ENCODE data around the gene PTGES3L.
A peak's percentile ranks its signal among the peaks of the same experiment; 100 is the strongest.
"Not testable (repeated sequence)": the region's sequence is repeated elsewhere in the genome, so short reads cannot be mapped to it uniquely, and the experiment has no call there.

Gene PTGES3L

DNA sequence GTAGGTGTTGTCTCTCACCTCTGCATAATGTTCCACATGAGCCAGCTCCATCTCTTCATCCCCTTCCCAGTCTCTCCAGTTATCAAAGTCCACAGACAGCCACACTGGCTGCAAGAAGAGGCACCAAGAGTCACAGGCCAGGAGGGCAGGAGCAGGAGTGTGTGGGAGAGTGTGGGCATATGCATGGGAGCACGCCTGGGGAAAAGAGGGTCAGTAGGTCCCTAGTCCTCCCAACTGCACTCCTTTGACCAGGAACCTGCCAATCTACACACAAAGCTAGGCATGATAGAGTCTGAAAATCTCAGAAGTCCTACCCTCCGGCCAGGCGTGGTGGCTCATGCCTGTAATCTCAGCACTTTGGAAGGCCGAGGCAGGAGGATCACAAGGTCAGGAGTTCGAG lies 8.3 kb downstream of the PTGES3L start:
- no peaks in the 10 kb centered on the region for H3K9me3 Mint-ChIP-seq (ENCODE audit: low read depth)
- H3K36me3 Mint-ChIP-seq: no peaks in the 10 kb centered on the region
- H3K27ac Mint-ChIP-seq: no peak overlapping the region
- H3K4me3 Mint-ChIP-seq: no peak overlapping the region
- no peaks in the 10 kb centered on the region for H3K27me3 Mint-ChIP-seq
- no peaks in the 10 kb centered on the region for H3K4me1 Mint-ChIP-seq (ENCODE audit: low read depth)

DNA sequence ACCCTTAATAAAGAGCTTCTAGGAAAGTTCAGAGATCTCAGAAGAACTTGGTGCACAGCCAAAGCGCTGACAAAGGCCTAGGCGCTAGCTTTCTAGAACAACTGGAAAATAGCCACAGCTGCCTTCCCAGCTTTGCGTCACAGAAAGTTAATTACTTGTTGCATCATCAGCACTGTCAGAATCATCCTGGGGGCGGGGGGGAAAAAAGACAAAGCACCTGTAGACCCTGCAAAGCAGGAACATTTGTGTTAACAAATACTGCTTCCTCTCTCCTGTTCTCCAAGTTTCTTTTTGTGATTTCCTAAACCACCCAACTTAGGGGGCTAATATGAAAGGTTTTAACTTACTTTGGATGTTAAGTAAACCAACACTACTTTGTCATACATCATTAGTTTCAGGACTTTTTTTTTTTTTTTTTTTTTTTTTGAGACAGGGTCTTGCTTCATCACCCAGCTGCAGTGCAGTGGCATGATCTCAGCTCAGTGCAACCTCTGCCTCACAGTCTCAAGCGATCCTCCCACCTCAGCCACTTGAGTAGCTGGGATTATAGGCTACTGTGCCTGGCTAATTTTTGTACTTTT lies 10.8 kb downstream of the PTGES3L start:
- Mint-ChIP-seq H3K9me3 (ENCODE audit: low read depth) (no peaks in the 10 kb centered on the region), H3K4me1 (ENCODE audit: low read depth) (peaks cover 7% of the 10 kb centered on the region), H3K36me3 (peaks cover 4% of the 10 kb centered on the region), H3K4me3 (no peak overlapping the region), H3K27ac (no peak overlapping the region), H3K27me3 (no peaks in the 10 kb centered on the region)

DNA sequence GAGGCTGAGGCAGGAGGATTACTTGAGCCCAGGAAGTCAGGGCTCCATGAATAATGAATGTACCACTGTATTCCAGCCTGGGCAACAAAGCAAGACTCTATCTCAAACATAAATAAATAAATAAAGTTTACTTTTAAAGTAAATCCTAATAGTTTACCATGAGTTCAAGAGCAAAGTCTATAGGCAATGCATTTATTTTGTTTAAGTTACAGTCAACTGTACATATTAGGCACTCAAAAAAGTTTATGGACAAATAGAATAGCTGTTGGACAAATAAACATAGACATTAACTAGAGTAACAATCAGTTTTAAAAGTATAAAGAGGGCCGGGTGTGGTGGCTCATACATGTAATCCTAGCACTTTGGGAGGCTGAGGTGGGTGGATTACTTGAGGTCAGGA lies 12.0 kb downstream of the PTGES3L start:
- Mint-ChIP-seq H3K4me1 (ENCODE audit: low read depth) (peaks cover 15% of the 10 kb centered on the region), H3K9me3 (ENCODE audit: low read depth) (no peaks in the 10 kb centered on the region), H3K4me3 (no peak overlapping the region), H3K27ac (no peak overlapping the region), H3K36me3 (peaks cover 8% of the 10 kb centered on the region), H3K27me3 (no peaks in the 10 kb centered on the region)

DNA sequence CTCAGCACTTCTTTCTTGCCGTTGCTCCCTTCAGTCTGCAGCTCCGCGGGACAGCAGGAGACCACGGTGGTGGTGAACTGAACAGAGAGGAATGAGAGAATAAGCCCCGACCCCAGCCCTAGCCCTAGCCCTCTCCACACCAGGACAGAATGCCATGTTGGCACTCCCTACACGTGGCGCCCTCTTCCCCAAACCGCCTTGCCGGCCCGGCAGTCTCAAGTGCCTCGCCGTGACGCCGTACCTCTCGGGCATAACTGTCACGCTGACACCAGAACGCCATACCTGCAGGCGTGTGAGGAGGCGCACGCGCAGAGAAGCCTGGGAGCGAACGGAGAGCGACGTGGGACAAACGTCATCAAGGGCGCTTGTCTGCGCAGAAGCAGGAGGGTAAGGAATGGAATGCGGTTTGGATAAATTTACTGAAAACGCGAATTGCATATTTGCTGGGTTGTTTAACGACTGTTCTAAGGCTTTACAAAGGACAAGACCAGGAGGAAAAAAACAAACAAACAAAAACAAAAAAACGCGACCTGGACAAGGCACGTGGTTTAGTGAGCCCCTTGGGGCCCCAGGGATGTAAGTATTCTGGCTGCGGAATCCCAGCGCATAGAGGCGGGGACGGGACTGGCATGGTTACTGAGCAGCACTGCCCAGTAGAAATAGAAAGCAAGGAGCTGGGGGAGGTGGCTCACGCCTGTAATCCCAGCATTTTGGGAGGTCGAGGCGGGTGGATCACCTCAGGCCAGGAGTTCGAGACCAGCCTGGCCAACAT lies 15.5 kb downstream of the PTGES3L start, which contains the start of gene AARSD1:
Gene AARSD1, minus strand, starts transcription at position 294 of the 772 bp plus-strand sequence. Its CDS starts 14 bp downstream, at position 280.
- Mint-ChIP-seq H3K36me3 (peaks cover 11% of the 10 kb centered on the region), H3K4me1 (ENCODE audit: low read depth) (peaks cover 20% of the 10 kb centered on the region), H3K27ac (peak within 1 kb of the TSS; percentile 94), H3K4me3 (peak within 1 kb of the TSS; percentile 96), H3K9me3 (ENCODE audit: low read depth) (no peaks in the 10 kb centered on the region), H3K27me3 (no peaks in the 10 kb centered on the region)

GRCh38 chr17:42953669-42954068 lies 26.2 kb downstream of the PTGES3L start:
- Mint-ChIP-seq H3K9me3 (ENCODE audit: low read depth) (no peaks in the 10 kb centered on the region), H3K27ac (no peak overlapping the region), H3K27me3 (no peaks in the 10 kb centered on the region), H3K4me1 (ENCODE audit: low read depth) (no peaks in the 10 kb centered on the region), H3K36me3 (peaks cover 5% of the 10 kb centered on the region), H3K4me3 (no peak overlapping the region)

DNA sequence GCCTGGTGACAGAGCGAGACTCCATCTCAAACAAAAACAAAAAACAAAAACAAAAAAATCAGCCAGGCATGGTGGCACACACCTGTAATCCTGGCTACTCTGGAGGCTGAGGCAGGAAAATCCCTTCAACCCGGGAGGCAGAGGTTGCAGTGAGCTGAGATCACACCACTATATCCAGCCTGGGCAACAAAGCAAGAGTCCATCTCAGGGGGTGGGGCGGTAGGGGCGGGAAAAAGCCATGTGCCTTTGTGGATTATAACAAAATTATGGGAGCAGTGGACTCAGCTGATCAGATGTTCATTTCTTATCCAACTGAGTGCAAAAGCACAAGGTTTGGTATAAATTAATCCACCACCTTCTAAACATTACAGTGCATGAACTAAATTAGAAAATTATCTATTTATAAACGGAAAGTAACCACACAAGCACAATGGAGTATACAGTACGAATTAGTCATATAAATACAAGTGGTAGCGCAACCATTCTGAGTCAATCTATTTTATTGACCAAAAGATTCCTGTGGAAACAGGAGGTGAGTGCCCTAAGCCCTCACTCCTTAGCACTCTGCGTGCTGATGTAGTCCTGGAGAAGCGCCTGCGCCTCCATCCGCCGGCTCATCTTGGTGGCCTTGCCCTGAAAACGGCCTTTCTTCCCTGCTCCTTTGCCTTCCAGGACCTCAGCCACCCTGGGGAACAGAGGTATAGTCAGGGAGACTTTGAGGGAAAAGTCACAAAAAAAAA lies 29.7 kb downstream of the PTGES3L start:
- Mint-ChIP-seq H3K27ac (no peak overlapping the region), H3K4me1 (ENCODE audit: low read depth) (no peaks in the 10 kb centered on the region), H3K4me3 (no peak overlapping the region), H3K27me3 (no peaks in the 10 kb centered on the region), H3K36me3 (peaks cover 9% of the 10 kb centered on the region), H3K9me3 (ENCODE audit: low read depth) (no peaks in the 10 kb centered on the region)

DNA sequence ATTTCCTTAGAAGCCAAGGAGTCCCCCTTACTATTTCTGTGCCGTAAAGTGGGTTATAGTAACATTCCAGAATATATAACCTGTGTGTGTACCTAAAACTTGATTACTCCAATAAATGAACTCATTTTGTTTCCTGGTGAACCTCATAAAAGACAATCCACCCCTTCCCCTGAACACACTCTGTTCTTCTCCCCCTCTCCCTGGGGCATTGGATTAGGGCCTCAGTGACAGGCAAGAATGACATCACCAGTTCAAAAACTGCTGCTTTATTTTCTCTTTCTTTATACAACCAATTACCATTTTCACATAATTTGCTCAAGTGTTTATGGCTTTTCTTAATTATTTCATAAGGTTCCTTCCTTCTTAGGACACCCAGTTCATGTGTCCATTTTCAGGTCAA lies 33.1 kb downstream of the PTGES3L start:
- Mint-ChIP-seq H3K27me3 (no peaks in the 10 kb centered on the region), H3K36me3 (peaks cover 6% of the 10 kb centered on the region), H3K9me3 (ENCODE audit: low read depth) (no peaks in the 10 kb centered on the region), H3K4me3 (no peak overlapping the region), H3K27ac (no peak overlapping the region), H3K4me1 (ENCODE audit: low read depth) (no peaks in the 10 kb centered on the region)

- Mint-ChIP-seq H3K36me3 (peaks cover 4% of the 10 kb centered on the region), H3K4me3 (no peak overlapping the region), H3K4me1 (ENCODE audit: low read depth) (no peaks in the 10 kb centered on the region), H3K9me3 (ENCODE audit: low read depth) (no peaks in the 10 kb centered on the region), H3K27ac (no peak overlapping the region), H3K27me3 (peaks cover 2% of the 10 kb centered on the region)
Observed at GRCh38 chr17:42944211-42944610, 35.7 kb downstream of the PTGES3L start.

DNA sequence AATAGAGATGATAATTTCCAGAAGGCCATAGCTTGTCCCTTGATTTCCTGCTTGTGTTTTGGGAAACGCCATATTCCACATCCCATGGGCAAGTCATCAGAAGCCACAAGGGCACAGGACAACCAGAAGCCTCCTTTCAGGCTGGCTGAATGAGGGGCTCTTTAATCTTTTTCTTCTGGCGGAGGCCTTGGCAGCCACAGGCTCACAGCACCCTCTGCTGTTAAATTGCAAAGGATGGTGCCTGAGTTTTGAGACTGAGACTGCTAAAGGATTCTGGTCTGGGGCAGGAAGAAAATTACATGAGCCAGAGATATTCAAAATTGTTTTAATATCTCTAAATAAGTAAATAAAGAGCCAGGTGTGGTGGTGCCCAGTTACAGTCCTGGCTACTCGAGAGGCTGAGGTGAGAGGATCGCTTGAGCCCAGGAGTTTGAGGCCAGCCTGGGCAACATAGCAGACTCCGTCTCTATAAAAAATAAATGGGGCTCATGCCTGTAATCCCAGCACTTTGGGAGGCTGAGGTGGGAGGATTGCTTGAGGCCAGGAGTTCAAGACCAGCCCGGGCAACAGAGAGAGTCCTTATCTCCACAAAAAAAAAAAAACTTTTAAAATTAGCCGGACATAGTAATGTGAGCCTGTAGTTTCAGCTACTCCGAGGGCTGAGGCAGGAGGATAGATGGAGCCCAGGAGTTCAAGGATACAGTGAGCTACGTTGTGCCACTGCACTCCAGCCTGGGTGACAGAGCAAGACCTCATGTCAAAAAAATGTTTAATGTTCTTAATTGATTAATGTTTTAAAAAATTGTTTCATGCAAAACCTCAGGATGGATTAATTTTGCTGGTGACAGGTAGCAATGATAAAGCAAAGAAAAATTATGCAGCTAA lies 41.9 kb downstream of the PTGES3L start:
- Mint-ChIP-seq H3K36me3 (no peaks in the 10 kb centered on the region), H3K27me3 (peaks cover 2% of the 10 kb centered on the region), H3K4me3 (no peak overlapping the region), H3K27ac (no peak overlapping the region), H3K9me3 (ENCODE audit: low read depth) (no peaks in the 10 kb centered on the region), H3K4me1 (ENCODE audit: low read depth) (no peaks in the 10 kb centered on the region)

DNA sequence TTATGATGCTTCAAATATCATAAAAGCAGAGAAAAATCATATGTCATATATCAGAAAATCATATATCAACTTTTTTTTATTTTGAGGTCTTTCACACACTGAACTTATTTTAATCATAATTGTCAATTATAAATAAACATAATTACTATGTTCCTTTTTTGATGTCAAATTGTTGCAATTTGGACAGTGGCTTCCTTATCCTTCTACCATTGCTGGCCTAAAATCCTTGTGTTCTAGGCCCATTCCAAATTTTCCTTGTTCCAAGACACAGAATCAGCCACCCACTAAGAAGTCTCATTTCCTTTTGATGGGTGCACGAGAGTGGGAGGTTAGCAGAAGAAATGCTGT lies 50.4 kb downstream of the PTGES3L start:
- H3K9me3 Mint-ChIP-seq (ENCODE audit: low read depth): no peaks in the 10 kb centered on the region
- H3K4me1 Mint-ChIP-seq (ENCODE audit: low read depth): peaks cover 13% of the 10 kb centered on the region
- H3K4me3 Mint-ChIP-seq: no peak overlapping the region
- H3K36me3 Mint-ChIP-seq: no peaks in the 10 kb centered on the region
- no peak overlapping the region for H3K27ac Mint-ChIP-seq
- peaks cover 2% of the 10 kb centered on the region for H3K27me3 Mint-ChIP-seq

DNA sequence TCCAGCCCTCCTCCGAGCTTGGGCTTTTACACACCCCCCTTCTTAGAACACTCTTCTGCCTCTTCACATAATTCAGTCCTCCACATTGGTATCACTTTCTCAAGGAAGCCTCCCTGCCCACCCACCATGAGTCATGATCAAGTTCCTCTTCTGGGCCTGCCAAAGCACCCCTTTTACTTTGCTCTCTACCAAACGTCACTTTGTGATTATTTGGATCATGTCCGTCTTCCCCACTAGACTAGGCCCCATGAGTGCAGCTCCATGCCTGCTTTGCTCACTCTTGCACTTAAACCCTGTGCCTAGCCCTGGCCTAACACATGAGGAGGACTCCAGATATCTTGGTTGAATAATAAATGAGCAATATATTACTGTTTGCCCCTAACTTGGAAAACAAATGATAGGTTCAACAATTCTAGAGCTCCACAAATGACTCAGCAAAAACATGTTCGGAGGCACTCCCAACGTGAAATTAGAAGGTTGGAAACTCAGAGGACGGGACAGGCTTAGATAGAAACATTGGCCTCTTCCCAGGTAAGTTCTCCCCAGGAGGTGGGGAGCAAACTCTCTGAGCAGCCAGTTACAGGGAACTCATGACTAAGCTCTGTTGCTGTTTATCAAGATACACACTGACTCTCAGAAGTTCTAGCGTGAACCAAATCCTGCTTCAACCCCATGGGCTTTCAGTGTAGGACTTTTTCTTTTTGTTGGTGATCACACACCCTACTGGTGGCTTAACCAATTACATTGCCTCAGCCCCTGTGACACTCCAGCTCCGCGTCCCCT lies 51.0 kb downstream of the PTGES3L start:
- Mint-ChIP-seq H3K4me3 (peak overlapping the region; percentile 11), H3K36me3 (no peaks in the 10 kb centered on the region), H3K9me3 (ENCODE audit: low read depth) (no peaks in the 10 kb centered on the region), H3K27ac (peak overlapping the region; percentile 24), H3K27me3 (peaks cover 2% of the 10 kb centered on the region), H3K4me1 (ENCODE audit: low read depth) (peaks cover 13% of the 10 kb centered on the region)

GRCh38 chr17:42924891-42925290 lies 55.0 kb downstream of the PTGES3L start:
- no peaks in the 10 kb centered on the region for H3K36me3 Mint-ChIP-seq
- H3K9me3 Mint-ChIP-seq (ENCODE audit: low read depth): no peaks in the 10 kb centered on the region
- no peak overlapping the region for H3K4me3 Mint-ChIP-seq
- no peak overlapping the region for H3K27ac Mint-ChIP-seq
- H3K4me1 Mint-ChIP-seq (ENCODE audit: low read depth): peaks cover 13% of the 10 kb centered on the region
- H3K27me3 Mint-ChIP-seq: peaks cover 5% of the 10 kb centered on the region

DNA sequence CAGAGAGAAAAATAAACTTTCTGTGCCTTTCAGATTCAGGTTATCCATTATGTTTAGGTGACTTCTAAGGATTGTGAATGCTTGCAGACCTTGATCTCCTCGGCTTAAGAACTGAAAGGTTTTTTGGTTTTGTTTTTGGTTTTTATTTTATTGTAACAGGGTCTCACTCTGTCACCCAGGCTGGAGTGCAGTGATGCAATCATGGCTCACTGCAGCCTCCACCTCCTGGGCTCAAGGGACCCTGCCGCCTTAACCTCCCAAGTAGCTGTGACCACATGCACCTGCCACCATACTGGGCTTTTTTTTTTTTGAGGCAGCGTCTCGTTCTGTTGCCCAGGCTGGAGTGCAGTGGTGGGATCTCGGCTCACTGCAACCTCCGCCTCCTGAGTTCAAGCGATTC lies 56.4 kb downstream of the PTGES3L start:
- not testable (repeated sequence) for H3K27me3 Mint-ChIP-seq; H3K27ac Mint-ChIP-seq; H3K4me1 Mint-ChIP-seq (ENCODE audit: low read depth); H3K36me3 Mint-ChIP-seq; H3K9me3 Mint-ChIP-seq (ENCODE audit: low read depth); H3K4me3 Mint-ChIP-seq

GRCh38 chr17:42922294-42922693 lies 57.6 kb downstream of the PTGES3L start:
- Mint-ChIP-seq H3K27me3 (peaks cover 3% of the 10 kb centered on the region), H3K4me1 (ENCODE audit: low read depth) (peaks cover 3% of the 10 kb centered on the region), H3K4me3 (no peak overlapping the region), H3K27ac (no peak overlapping the region), H3K9me3 (ENCODE audit: low read depth) (no peaks in the 10 kb centered on the region), H3K36me3 (no peaks in the 10 kb centered on the region)

All from activated naive CD8-positive, alpha-beta T cell (primary cell).